Uterus (tissue), 2 donors: ENCODE results near the gene TRAPPC12.

Experiments used
- POLR2A ChIP-seq, 2 donors: fragments of 450-650 bp; IDR thresholded peaks; one replicate each; pipeline ENCODE4 v1.6.1; 2016; ENCODE audit warnings: antibody characterized with exemption in 2 of 2, mild to moderate bottlenecking in 1 of 2, moderate library complexity in 1 of 2
- TF ChIP-seq, protein P1 (sequence below), 4 experiments: fragments of 200-600 bp in 2 of 4; fragments of 450-650 bp in 2 of 4; sonication (generic) in 2 of 4; IDR thresholded peaks; one replicate each; pipeline ENCODE4 v1.5.1; 2016 to 2019; ENCODE audit warnings: antibody characterized with exemption in 4 of 4, mild to moderate bottlenecking in 2 of 4, moderate library complexity in 1 of 4

DNA sequence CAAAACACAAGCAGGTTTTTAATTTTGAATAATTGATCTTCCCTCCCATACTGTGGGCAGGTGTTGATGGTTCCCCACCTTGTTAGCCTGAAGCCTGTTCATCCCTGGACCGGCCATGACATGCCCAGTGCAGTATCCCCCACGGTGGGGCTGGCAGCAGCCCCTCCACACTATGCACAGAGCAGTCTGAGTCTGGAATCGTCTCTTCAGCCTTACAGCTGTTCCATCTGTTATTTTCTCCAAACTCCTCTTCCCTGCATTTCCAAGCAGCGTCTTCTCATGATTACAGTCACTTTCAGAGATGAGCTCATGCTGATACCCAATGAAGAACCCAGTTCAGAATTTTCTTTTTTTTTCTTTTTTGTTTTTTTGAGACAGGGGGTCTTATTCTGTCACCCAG is 71.7 kb downstream of the TRAPPC12 start:
- TF ChIP-seq, protein P1, sequence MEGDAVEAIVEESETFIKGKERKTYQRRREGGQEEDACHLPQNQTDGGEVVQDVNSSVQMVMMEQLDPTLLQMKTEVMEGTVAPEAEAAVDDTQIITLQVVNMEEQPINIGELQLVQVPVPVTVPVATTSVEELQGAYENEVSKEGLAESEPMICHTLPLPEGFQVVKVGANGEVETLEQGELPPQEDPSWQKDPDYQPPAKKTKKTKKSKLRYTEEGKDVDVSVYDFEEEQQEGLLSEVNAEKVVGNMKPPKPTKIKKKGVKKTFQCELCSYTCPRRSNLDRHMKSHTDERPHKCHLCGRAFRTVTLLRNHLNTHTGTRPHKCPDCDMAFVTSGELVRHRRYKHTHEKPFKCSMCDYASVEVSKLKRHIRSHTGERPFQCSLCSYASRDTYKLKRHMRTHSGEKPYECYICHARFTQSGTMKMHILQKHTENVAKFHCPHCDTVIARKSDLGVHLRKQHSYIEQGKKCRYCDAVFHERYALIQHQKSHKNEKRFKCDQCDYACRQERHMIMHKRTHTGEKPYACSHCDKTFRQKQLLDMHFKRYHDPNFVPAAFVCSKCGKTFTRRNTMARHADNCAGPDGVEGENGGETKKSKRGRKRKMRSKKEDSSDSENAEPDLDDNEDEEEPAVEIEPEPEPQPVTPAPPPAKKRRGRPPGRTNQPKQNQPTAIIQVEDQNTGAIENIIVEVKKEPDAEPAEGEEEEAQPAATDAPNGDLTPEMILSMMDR (IDR thresholded peaks at IDR 0.05) = no peak
- no peak for TF ChIP-seq POLR2A (IDR thresholded peaks at IDR 0.05)
